GM12891 (cell line): ENCODE measurements around the gene MAP2K2.

Experiments
- POLR2A ChIP-seq: IDR thresholded peaks from 2 replicates; pipeline ENCODE4 v1.6.1; 2011; ENCODE audit warnings: low read depth, low read length, control low read depth
- POLR2AphosphoS5 ChIP-seq: IDR thresholded peaks from 2 replicates; pipeline ENCODE4 v1.6.1; 2011; ENCODE audit warnings: low read depth, low read length, control low read depth

DNA sequence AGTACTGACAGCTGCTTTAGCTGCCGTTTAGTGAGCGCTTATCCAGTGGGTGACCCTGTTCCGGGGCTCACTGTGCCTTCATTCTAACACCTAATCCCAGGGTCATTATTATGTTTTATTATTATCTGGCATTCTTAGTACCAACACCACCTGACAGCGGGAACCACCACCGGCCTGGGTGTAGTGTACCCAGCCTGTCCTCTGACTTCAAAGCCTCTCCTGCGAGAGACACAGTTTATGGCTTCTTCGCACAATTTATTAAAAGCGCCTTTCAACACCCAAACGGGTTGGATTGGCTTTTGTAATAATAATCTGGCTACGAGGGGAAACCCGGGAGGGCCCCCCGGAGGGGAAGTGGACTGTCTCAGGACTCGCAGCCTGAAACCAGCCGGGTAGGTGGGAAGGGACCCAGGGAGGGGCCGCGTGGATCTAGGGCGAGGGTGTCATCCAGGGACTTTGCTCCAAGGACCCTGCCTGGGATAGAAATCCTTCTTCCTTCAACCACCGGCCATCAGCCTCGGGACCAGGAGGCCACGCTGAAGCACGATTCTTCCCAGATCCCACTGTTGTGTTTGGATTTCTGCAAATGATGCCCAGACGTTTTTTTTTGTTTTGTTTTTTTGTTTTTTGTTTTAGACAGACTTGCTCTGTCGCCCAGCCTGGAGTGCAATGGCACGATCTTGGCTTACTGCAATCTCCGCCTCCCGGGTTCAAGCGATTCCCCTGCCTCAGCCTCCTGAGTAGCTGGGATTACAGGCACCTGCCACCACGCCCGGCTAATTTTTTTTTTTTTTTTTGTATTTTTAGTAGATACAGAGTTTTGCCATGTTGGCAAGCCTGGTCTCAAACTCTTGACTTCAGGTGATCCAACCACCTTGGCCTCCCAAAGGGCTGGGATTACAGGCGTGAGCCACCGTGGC is 55.6 kb downstream of the MAP2K2 start:
- TF ChIP-seq POLR2AphosphoS5 (no peak), POLR2A (no peak)
